Esophagus muscularis mucosa (tissue), 4 donors: Measurements from ENCODE around the gene ADRA2C.

ENCODE experiments used
- EP300 ChIP-seq: sonication (generic); formaldehyde crosslinking; IDR thresholded peaks from one replicate; pipeline ENCODE4 v1.6.1; 2017; ENCODE audit warnings: antibody characterized with exemption
- POLR2A ChIP-seq: fragments of 450-650 bp; IDR thresholded peaks from one replicate; pipeline ENCODE4 v1.6.1; 2017; ENCODE audit warnings: antibody characterized with exemption, moderate library complexity, mild to moderate bottlenecking, low read depth
- POLR2AphosphoS5 ChIP-seq, 2 donors: sonication (generic); formaldehyde crosslinking; IDR thresholded peaks; one replicate each; pipeline ENCODE4 v1.6.1; 2017; ENCODE audit warnings: antibody characterized with exemption in 2 of 2
- TF ChIP-seq, protein P1 (sequence below), 3 experiments: fragments of 200-600 bp in 2 of 3; fragments of 450-650 bp in 1 of 3; sonication (generic) in 2 of 3; IDR thresholded peaks; one replicate each; pipeline ENCODE4 v1.5.1; 2017 to 2019; ENCODE audit warnings: antibody characterized with exemption in 3 of 3, mild to moderate bottlenecking in 2 of 3, moderate library complexity in 1 of 3

DNA sequence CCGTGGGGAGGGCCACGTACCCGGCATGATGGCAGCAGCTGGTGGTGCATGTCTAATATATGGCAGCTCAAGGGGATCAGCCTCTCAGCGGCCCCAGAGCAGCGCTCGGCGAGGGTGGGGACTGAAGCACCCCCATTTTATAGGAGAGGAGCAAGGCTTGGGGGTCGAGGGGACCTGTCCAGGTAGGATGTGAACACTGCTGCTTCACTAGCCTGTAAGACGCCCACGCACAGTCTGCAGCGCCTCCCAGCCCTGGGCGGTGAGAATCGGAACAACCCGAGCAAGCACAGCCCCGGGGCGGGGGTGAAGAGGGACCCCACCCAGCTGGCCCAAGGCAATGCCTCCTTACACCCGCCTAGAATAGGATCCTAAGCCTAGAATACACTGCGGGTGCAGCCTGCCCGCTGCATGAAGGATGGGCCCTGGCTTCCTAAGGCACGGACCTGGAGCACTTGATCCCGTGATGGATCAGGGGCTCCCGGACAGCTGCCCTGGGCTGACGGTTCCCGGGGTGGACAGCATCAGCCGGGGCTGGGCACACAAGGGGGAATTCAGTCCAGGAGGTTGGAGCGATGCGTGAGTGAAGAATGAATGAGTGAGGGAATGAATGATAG lies 17.6 kb downstream of the ADRA2C start:
- TF ChIP-seq, protein P1, sequence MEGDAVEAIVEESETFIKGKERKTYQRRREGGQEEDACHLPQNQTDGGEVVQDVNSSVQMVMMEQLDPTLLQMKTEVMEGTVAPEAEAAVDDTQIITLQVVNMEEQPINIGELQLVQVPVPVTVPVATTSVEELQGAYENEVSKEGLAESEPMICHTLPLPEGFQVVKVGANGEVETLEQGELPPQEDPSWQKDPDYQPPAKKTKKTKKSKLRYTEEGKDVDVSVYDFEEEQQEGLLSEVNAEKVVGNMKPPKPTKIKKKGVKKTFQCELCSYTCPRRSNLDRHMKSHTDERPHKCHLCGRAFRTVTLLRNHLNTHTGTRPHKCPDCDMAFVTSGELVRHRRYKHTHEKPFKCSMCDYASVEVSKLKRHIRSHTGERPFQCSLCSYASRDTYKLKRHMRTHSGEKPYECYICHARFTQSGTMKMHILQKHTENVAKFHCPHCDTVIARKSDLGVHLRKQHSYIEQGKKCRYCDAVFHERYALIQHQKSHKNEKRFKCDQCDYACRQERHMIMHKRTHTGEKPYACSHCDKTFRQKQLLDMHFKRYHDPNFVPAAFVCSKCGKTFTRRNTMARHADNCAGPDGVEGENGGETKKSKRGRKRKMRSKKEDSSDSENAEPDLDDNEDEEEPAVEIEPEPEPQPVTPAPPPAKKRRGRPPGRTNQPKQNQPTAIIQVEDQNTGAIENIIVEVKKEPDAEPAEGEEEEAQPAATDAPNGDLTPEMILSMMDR (IDR thresholded peaks at IDR 0.05): no peak
- TF ChIP-seq POLR2A (no peak), EP300 (no peak), POLR2AphosphoS5 (IDR thresholded peaks at IDR 0.05) (no peak)
